Stimulated activated CD8-positive, alpha-beta memory T cell treated with anti-CD3 and anti-CD28 coated beads, Interleukin-4, amount 100 ng/mL, for 24 hours (primary cell): ENCODE results near the gene TKTL1.
"Not testable (repeated sequence)": the region's sequence is repeated elsewhere in the genome, so short reads cannot be mapped to it uniquely, and the experiment has no call there.

Source experiments
- DNase-seq: peaks from one replicate; pipeline ENCODE4 v3.0.0-alpha.2; 2020; ENCODE audit warnings: low read depth

The TKTL1 gene

DNA sequence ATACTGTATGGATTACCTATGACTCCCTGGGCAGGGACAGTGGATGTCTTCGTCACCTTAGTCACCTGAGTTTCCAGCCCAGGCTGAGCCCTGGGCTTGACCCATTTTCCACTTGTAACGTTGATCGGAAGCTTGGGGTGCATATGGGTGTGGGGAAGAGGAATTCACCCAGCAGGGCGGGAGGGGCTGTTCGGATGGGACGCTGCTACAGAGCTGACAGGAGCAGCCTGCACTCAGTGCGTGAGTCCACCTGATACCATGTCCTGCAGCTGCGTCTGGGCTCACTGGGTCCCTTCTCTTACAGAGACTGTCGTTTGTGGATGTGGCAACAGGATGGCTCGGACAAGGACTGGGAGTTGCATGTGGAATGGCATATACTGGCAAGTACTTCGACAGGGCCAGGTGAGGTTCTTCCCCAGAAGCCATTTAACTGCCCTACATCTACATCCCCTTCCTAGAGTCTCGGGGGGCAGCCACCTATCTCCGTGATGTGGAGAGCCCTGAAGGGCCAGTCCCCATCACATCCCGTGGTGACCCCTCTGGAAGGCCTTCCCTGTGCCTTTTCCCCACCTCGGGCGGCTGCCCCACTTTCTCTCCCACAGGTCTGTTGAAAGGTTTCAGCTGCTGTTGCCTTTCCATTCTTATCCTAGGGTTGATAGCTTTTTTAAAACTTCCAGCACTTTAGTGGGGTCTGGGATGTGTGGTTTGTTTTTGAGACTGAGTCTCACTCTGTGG lies 13.6 kb downstream of the TKTL1 start:
- no peak for DNase-seq

DNA sequence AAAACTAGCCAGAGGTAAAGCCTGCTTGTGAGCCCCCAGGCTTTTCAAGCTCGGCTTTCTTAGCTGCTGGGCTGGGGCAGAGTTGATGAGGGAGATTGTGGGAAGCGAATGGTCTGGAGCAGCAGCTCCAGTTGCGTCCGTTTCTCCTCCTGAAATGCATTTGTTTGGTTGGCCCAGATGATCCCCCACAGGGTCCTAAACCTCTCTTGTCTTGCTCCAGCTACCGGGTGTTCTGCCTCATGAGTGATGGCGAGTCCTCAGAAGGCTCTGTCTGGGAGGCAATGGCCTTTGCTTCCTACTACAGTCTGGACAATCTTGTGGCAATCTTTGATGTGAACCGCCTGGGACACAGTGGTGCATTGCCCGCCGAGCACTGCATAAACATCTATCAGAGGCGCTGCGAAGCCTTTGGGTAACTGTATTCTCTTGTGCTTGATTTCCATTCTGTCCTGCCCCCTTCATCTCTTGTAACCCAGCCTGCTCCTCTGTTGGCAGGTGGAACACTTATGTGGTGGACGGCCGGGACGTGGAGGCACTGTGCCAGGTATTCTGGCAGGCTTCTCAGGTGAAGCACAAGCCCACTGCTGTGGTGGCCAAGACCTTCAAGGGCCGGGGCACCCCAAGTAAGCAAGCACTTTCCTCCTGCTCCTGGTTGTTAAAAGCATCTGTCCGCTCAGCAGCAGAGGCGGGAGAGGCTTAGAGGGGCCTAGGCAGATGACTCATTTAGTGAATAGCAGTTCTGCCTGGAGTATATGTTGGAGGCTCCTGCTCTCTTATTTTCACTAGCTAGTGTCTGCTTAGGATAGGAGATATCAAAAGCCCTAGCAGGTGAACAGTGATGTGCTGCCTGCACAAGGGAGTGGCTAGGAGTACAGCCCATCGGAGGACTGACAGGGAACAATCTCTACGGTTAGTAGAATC lies 15.3 kb downstream of the TKTL1 start:
- DNase-seq, result no peak

DNA sequence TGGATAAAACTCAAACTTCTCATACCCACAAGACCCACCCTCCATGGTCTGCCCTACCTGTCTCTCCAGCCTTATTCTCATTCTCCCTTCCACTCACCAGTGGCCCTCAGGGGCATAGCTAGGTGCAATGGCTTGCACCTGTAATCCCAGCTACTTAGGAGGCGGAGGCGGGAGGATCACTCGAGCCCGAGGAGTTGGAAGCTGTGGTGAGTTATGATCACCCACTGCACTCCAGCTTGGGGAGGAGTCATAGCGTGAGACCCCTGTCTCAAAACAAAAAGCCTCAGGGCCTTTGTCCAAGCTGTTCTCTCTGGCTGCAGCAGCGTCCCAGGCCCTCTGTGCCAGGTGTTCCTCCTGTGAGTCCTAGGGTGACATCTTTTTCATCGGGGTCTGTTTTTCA lies 16.5 kb downstream of the TKTL1 start:
- DNase-seq, result no peak

DNA sequence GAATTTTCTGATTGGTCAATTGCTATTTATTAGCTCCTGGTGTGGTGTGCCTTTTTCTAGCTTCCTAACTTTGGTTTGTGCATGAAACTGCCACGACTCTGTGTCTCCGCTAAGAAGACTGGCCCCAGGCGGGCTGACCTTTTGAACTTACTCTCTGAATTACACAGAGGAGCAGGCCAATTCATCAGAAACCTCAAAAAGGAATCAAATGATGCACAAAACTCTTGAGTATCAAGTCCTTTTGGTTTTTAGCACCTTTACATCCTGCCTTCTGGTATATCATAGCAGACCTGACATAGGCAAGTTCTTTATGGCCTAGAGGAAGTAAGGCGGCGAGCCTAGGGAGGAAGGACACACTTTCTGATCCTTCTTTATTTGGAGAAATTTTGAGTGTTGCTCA lies 17.6 kb downstream of the TKTL1 start:
- DNase-seq, result no peak

DNA sequence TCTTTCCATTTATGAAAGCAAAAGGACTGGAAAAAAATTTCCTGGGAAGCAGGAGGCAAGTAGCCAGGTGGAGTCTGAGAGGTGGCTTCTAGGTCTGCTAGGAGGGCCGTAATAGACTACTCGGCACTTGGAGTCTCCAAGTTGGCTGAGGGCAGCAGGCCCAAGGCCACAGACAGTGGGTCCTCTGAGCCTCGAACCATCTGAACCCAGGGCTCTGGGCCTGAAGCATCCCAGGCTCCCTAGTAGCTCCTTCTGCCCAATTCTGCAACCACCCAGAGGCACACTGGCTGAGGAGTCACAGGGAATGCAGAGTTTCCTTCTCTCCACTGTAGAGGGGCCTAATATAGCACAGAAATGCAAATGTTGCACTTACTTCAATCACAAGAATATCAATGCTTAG lies 19.8 kb downstream of the TKTL1 start:
- DNase-seq, result no peak

DNA sequence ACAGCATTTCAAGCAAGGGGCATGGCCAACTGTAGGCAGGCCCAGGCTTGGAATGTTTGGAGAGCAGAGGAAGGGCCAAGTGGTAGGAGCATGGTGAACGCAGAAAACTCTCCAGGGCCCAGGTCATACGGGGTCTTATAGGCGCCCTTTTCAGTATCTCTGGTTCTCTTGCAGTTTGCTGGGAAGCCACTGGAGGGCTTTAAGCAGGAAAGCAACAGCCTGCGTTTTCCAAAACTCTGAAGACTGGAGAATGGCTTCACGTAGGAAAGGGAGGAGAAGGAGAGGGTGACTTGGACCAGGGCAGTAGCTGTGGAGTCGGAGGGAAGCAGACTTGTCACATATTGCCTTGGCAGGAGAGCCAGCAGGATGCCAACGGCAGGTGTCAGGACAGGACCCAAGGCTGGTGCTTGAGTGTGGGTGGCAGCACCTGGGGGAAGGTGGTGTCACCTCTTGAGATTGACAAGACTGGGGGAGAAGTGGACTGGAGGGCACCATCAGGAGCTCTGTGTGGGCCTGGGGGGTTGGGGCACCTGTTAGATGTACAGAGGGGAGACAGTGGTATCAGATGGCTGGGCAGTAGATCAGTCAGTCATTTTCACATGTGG lies 21.9 kb downstream of the TKTL1 start:
- no peak for DNase-seq

DNA sequence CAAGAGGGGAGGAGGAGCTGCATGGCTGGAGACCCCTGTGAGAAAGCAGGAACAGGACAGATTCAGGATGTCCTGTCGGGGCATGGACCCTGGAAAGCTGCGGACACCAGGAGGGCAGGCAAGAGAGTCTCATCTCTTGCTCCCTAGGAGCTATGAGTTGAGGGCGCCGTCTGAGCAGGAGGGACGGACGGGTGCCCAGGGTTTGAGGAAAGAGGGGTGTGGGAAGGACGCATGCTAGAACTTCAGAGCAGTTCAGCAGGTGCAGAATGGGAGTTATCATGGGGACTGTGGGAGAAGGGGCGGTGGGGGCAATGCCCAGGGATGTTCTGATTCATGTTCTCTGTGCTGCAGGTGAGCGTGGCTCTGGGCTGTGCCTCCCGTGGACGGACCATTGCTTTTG lies 24.8 kb downstream of the TKTL1 start:
- DNase-seq, result no peak

DNA sequence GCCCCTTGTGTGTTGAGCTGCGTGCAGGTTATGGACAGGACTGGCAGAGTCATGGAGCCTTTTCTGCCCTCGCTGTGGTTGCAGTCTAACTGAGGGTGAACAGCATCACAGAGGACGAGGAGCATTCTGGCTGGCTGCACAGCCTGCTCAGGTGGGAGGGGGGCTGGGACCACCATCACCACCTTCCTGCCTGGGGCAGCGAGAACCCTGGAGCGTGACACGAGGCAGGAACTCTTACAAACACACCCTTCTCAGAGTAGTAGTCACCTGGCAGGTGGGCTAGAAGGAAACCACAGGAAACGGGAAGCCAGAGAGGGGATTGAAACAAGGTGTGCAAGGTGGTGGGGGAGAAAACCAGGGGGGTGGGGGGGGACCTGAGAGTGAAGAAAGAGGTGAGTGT lies 25.6 kb downstream of the TKTL1 start:
- no peak for DNase-seq

DNA sequence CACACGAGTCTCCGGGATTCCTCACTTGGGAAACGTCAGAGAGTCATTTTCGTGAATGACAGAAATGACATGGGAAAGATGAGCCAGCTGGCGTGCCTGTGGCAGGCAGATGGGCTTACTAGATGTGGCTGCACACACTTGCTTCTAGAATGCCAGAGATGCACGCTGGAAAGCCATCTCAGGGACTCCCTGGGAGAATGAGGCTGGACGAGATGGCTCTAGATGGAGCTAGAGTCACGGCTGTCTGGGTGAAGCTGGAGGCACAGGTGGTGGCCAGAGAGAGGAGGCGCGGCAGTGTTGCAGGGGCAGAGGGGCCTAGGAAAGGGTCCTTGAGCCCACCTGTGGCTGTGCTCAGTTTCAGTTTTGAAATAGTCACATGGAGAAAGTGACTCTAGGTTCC lies 26.0 kb downstream of the TKTL1 start:
- DNase-seq, result no peak

DNA sequence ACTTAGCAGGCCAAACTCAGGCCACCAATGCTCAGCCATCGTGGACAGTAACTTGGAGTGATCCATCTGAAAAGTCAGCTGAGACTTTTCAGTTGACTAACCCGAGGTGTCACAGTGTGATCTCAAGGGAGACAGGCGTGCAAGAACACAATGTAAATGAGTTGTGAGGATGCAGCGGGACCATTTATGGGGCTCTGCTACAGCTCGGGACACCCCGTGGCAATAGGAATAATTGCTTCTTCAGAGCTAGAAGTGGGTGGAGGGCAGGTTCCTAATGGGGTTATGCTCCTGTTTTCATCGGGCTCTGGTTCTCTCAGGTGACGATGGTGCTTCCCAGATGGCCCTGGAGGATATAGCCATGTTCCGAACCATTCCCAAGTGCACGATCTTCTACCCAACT lies 27.3 kb downstream of the TKTL1 start:
- no peak for DNase-seq

DNA sequence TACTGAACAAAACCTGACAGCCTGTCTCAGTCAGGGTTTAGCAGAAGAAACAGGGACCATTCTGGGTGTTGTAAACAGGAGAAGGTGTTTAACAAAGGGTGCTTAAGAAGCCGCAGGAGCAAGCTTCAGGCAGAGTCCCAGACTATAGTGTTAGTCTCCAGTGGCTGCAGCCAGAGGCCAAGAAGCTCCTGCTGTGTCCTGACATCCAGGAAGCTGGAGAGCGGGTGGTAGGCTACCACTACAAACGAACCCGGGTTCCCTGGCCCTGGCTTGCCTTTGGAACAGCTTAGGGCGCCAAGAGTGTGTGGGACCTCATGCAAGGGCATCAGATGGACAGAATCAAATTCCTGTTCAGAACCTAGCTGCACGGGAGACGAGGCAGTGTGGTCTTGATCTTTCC lies 27.9 kb downstream of the TKTL1 start:
- no peak for DNase-seq

DNA sequence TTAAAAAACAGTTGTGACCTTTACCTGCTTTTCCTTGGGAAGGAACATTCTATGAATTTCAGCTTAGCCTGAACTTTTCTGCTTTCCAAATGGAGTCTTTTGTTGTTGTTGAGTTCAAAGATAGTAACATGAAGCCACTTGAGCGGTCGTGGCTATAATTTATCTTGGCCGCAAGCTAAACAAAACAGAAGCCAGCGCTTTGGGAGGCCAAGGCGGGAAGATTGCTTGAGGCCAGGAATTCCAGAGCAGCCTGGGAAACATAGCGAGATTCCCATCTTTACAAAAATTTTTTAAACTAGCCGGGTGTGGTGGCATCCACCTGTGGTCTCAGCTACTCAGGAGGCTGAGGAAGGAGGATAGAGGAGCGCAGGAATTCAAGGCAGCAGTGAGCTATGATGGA lies 29.9 kb downstream of the TKTL1 start:
- no peak for DNase-seq

DNA sequence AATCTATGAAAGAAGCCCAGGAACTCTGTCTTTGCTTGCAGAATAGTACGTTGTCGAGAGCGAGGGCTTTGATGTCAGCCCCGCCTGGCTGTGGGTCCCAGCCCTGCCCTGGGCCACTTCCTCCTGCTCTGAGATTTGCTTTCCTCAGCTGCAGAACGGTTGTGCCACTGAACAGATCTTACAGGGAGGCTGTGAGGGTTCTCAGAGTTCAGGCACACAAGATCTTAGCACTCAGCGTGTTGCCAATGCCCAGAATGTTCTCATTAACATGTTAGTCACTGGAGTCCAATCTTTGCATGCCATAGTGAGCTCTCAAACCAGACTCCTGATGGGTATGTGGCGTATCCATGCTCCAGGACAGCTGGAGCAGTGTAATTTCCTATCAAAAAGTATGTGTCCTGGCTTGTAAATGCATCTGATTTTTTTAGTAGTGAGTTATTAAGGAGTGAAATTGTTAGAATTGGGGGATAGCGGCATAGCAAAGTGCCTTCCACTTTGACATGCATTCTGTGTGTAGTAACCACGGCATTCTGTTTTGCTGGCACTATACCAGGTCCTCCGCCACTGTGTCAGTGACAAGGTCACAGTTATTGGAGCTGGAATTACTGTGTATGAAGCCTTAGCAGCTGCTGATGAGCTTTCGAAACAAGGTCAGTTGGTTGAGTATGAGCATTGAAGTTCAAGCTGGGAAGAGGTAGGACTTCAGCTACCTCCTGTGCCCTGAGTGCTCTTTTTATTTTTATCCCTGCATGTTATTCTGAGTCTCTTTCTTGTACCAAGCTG lies 31.6 kb downstream of the TKTL1 start:
- DNase-seq, result no peak

DNA sequence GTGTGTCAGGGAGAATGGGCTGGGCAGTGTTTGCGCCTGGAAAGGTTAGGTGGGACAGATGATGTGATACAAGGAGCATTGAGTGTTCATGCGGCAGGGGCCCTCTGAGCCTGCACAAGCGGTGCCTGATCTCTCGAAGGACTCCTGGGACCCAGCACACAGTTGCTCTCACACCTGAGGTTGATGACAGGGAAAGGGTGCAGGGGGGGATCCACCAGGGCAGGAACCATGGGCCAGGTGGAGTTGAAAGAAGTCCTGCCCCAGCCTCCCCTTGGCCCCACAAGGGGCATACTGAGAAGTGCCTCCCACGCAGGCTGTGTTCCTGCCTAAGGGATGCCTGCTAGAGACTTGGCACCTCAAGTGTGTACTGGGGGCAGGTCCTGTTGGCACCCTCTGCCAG lies 33.1 kb downstream of the TKTL1 start:
- DNase-seq, result no peak

DNA sequence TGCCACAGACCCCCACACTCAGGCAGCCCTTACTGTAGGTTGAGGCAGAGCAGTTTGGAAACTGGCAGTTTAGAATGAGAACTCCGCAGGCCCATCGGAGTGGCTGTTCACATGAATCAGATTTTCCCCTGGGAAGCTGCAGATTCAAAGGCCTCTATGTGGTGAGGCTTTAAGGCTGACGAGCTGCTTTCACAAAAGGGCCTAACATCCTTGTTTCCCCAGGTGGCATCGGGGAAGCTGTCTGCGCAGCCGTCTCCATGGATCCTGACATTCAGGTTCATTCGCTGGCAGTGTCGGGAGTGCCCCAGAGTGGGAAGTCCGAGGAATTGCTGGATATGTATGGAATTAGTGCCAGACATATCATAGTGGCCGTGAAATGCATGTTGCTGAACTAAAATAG lies 33.7 kb downstream of the TKTL1 start:
- no peak for DNase-seq

DNA sequence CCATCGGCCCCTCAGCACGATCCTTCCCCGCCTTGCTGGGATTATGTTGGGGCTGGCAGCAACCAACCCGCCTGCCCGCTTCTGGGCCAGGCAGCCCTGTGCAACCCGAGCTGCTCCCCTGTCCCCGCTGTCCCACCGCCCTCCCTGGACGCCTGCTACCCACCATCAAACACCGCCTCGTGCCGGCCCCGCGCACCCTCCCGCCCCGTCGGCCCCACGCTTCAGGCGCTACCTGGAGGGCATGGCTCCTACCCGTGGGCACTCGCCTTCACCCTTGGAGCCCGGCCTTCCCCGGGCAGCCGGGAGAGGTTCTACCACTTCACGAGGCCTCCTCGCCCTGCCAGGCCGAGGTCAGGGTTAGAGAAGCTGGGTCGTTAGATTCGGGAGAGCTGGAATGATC lies 37.0 kb downstream of the TKTL1 start:
- DNase-seq, result no peak

DNA sequence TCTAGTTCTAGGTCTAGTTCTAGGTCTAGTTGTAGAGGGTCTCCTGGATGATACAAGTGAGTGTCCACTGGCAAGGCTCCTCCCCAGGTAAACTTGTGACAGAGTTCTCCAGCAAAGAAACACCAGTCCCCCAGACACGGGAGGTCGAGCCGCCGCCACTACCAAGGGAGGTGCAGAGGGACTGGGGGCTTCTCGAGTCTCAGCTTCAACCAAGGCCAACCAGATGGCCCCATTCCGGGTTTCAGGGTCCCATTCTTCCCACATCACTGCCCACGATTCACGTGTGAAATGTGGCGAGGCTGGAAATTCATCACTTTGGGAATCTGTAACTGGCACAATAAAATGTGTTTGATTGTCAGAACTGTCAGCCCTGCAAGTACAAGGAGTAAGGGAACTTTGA lies 37.5 kb downstream of the TKTL1 start:
- no peak for DNase-seq

DNA sequence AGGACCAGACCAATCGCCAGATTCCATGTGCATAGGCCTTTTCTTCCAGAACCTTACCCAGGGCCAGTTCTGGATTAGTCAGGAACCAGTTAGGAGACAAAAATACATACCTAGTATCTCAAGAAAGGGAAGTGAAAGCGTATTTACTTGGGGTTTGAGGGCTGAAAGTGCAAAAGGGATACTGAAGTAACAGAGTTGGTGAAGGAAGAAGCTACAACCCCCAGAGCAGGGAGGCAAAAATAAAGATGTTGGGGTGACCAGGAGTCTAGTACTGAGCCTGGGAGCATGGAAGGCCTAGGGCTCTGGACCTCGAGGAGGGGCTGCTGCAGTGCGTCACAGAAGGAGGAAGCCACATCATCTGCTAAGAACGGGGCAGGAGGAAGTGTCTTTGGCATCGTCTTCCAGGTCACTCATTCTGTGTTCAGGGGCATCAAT lies 38.3 kb downstream of the TKTL1 start:
- no peak for DNase-seq

DNA sequence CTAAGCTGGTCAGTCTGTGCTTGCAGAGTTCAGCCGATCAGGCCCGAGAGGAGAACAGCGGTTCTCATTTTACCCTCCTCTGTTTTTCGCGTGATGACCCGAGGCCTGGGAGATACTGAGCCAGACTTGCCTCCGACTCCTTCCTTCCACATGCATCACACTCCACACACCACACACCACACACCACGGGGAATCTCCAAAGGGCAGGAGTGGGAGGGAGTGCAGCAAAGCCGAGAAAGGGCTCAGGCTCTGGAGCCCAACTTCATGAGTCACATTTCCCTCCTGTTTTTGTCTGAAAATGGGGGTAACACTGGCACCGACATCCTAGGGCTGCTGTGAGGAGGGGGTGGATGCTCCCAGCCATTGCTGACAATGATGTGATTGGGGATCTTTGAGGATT lies 38.9 kb downstream of the TKTL1 start:
- DNase-seq, result no peak

DNA sequence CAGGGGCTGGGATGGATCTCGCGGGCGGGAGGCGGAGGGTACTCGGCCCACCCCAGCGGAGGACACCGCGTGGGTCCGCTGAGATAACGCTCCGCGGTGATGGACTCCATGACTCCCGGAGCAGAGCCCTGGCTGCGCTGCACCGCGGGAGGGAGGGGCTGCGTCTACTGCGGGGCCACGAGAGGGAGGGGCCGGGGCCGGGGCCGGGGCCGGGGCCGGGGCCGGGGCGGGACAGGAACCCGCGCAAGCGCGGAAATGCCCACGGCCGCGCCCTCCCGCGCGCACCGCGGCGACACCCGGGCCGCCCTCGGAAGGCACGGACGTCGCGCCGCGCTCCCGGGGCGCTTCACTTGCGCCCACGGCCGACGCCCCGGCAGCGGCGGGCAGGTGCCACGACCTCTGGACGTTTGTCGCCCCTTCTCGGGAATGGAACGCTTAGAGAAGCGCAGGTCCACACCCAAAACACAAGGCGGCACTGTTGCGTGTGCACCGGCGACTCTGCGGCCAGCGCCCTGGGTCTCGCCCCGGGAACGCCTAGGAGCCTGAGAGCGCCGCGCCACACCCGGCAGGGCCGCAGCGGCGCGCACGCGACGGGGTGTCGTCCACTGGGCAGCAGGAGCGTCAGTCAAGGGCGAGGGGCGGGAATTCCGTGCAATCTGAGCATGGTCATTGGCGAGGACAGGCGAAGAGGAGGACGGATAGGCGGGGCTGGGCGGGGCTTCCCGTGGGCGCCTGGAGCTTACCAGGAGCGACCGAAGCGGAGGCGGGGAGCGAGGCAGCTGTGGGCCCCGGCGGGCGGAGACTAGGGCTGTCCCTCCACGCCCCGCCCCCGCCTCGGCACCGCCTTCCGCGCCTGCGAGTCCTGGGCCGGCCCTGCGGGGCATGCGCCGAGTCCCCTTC lies 46.1 kb downstream of the TKTL1 start:
- DNase-seq, result not testable (repeated sequence)

DNA sequence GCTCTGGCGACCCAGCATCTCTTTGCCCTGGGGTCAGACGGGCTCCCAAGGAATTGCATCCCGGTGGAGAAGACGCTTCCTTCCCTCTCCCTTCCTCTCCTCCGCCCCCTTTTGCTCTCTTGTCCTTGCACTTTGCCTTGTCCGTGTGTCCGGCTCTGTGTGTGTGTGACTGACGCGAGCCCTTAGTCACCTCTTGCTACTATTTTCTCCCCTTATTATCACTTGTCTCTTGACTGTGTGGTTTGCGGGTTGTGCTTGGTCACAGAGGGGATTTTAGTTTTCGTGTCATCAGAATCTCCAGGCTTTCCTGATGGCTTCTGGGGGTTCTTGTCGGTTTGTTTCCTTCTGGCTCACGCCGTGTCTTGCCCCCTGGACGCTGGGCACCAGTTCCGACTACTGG lies 47.5 kb downstream of the TKTL1 start:
- not testable (repeated sequence) for DNase-seq
